Stomach (tissue), 9 donors: Measurements from ENCODE around the gene FSTL4. TPM values are rescaled to one million over a fixed set of nuclear protein-coding genes. Genes with fewer than 3 reads are reported as not detected.

Source experiments
- DNase-seq, 2 donors: peaks; one replicate each; pipeline versions ENCODE4 v3.0.0 to v3.0.0-alpha.2; 2013 to 2019
- H3K27ac ChIP-seq, 5 donors: fragments of 200-600 bp in 4 of 5; sonication (generic) in 4 of 5; one replicate each; pipeline ENCODE4 v1.5.1; 2013 to 2019; ENCODE audit warnings: mild to moderate bottlenecking in 1 of 5, moderate library complexity in 1 of 5
- H3K27me3 ChIP-seq, 3 donors: fragments of 200-600 bp; sonication (generic); one replicate each; pipeline ENCODE4 v1.5.1; 2017 to 2019; ENCODE audit warnings: mixed run types in 1 of 3
- H3K36me3 ChIP-seq, 4 donors: fragments of 200-600 bp; sonication (generic); 1 replicate in 3 of 4; 2 replicates in 1 of 4; pipeline ENCODE4 v1.5.1; 2016 to 2019
- H3K4me1 ChIP-seq, 4 donors: fragments of 200-600 bp; sonication (generic); one replicate each; pipeline ENCODE4 v1.5.1; 2016 to 2019
- H3K4me3 ChIP-seq, 4 donors: fragments of 200-600 bp; sonication (generic) in 3 of 4; one replicate each; pipeline ENCODE4 v1.5.1; 2016 to 2019; ENCODE audit warnings: mild to moderate bottlenecking in 1 of 4
- H3K9me3 ChIP-seq, 4 donors: fragments of 200-600 bp; sonication (generic); one replicate each; pipeline ENCODE4 v1.5.1; 2016 to 2019
- EP300 ChIP-seq: sonication (generic); formaldehyde crosslinking; IDR thresholded peaks from one replicate; pipeline ENCODE4 v1.6.1; 2017; ENCODE audit warnings: antibody characterized with exemption
- POLR2A ChIP-seq, 4 donors: fragments of 450-650 bp; IDR thresholded peaks; one replicate each; pipeline ENCODE4 v1.6.1; 2016; ENCODE audit warnings: antibody characterized with exemption in 4 of 4, control low read depth in 2 of 4, mild to moderate bottlenecking in 1 of 4, moderate library complexity in 1 of 4
- POLR2AphosphoS5 ChIP-seq, 3 donors: sonication (generic); formaldehyde crosslinking; IDR thresholded peaks; one replicate each; pipeline ENCODE4 v1.6.1; 2016; ENCODE audit warnings: antibody characterized with exemption in 3 of 3
- WGBS, 5 donors: extraction: QIAGEN DNeasy Blood & Tissue Kit in 3 of 5; methylation state at CpG; one replicate each; pipeline versions ENCODE4 v1.1.5 to v1.1.7; 2013 to 2018; 5-methylcytosine and 5-hydroxymethylcytosine counted together
- intact Hi-C: fragments of 100-400 bp; cut with DNase I; formaldehyde crosslinking; loops from one replicate; pipeline ENCODE4 v1.15.1; 2023; ENCODE audit warnings: low total_unique reads
- polyA plus RNA-seq, 3 donors: library from polyadenylated mRNA; stranded (reverse); fragments of 200-250 nt; gene quantifications; one replicate each; pipeline ENCODE4 v1.2.3, GENCODE V29; 2013
- total RNA-seq, 5 donors: library from RNA; depleted of rRNA; stranded (reverse); fragments of >200 nt; gene quantifications; one replicate each; pipeline versions ENCODE4 v1.1.0 to v1.2.3, GENCODE V29; 2014 to 2016
- TF ChIP-seq, protein P1 (sequence below), 7 experiments: fragments of 450-650 bp in 4 of 7; fragments of 200-600 bp in 3 of 7; sonication (generic) in 3 of 7; IDR thresholded peaks; one replicate each; pipeline ENCODE4 v1.5.1; 2016 to 2019; ENCODE audit warnings: antibody characterized with exemption in 7 of 7, control low read depth in 2 of 7, mild to moderate bottlenecking in 1 of 7
- donor health status: healthy with polysubstance abuse.
- donor health status: Bipolar disorder and iron deficiency.
- donor health status: healthy.

Gene FSTL4
- total and polyA plus RNA-seq, 8 donors: 0.37 to 0.55 TPM; not detected in 6

DNA sequence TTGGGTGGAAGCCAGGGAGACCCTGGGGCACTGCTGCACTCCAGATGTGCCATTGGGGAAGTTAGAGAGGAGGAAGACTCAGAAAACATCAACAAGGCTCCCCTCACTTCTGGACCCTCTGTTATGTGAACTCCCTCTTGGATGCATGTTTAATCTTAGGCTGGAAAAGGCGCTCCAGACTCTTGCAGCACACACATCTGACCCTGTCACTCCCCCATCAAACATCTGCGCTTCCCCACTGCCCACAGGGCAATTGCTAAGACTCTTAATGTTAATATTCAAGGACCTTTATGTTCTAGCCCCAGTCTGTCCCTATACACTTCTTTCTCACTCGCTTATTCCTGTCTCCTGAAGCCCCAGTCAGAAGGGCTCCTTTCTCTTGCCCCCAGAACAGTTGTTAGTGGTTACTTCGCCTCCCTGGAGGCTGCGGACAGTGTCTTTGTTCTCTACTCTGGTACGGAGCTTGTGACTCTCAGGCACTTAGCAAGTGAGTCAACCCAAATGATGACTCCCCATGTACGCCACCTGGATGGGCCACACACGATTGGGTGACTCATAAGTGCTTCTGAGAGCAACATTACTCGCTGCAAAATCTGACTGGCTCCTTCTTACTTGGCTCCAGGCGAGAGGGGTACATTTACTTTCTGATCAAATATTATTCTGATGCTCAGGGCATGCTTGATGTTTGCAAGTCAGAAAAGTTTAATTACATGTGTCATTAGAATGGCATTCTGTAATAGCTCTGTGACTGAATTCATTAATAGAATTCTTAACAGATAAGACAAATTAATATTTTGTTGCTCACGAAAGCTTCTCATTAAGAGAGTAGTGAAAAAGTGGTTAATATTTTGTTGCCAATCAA lies 366.9 kb downstream of the FSTL4 start:
- H3K4me3 ChIP-seq: no peak overlapping the region
- H3K36me3 ChIP-seq: no peaks in the 10 kb centered on the region
- peaks cover 0 to 11% (median 0%) of the 10 kb centered on the region in 4 donors for H3K4me1 ChIP-seq
- no peaks in the 10 kb centered on the region for H3K9me3 ChIP-seq
- no peak for TF ChIP-seq POLR2A (IDR thresholded peaks at IDR 0.05)
- no peak for TF ChIP-seq POLR2AphosphoS5 (IDR thresholded peaks at IDR 0.05)
- TF ChIP-seq, protein P1, sequence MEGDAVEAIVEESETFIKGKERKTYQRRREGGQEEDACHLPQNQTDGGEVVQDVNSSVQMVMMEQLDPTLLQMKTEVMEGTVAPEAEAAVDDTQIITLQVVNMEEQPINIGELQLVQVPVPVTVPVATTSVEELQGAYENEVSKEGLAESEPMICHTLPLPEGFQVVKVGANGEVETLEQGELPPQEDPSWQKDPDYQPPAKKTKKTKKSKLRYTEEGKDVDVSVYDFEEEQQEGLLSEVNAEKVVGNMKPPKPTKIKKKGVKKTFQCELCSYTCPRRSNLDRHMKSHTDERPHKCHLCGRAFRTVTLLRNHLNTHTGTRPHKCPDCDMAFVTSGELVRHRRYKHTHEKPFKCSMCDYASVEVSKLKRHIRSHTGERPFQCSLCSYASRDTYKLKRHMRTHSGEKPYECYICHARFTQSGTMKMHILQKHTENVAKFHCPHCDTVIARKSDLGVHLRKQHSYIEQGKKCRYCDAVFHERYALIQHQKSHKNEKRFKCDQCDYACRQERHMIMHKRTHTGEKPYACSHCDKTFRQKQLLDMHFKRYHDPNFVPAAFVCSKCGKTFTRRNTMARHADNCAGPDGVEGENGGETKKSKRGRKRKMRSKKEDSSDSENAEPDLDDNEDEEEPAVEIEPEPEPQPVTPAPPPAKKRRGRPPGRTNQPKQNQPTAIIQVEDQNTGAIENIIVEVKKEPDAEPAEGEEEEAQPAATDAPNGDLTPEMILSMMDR (IDR thresholded peaks at IDR 0.05): no peak
- no peak for TF ChIP-seq EP300
- no peaks in the 10 kb centered on the region for H3K27me3 ChIP-seq
- DNase-seq: peak in 1 of 2 donors; percentile 39
- H3K27ac ChIP-seq: no peak overlapping the region
- 64 to 69% (median 66%) methylated on average over 11 of the region's 11 CpGs for WGBS, 5 donors
- intact Hi-C loops: no loop called here

DNA sequence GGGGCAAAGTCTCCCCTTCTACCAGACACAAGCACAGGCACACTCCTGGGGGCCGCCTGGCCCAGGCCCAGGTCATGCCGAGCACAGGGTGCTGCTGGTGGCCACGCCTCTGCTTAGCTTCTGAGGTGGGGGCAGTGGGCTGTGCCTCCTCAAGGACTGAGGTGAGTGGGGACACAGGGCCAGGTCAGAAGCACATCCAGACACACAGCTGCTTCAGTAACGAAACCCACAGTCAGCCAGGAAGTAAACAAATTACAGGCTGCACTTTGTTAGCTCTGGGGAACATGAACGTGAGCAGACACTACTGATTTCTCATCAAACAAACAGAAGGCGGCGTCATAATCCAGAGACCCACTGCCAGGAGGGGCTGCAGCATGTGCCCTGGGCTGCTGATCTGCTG lies 368.1 kb downstream of the FSTL4 start:
- H3K4me1 ChIP-seq: peaks cover 0 to 4% (median 0%) of the 10 kb centered on the region in 4 donors
- H3K36me3 ChIP-seq: no peaks in the 10 kb centered on the region
- TF ChIP-seq POLR2AphosphoS5 (IDR thresholded peaks at IDR 0.05) (no peak), POLR2A (IDR thresholded peaks at IDR 0.05) (no peak), EP300 (no peak)
- TF ChIP-seq, protein P1 (IDR thresholded peaks at IDR 0.05): no peak
- no peak overlapping the region for H3K27ac ChIP-seq
- DNase-seq: peak in 1 of 2 donors; percentile 65
- no peaks in the 10 kb centered on the region for H3K27me3 ChIP-seq
- intact Hi-C loops: no loop called here
- no peaks in the 10 kb centered on the region for H3K9me3 ChIP-seq
- 21 to 44% (median 42%) methylated on average over 3 to 7 of the region's 7 CpGs for WGBS, 5 donors
- H3K4me3 ChIP-seq: no peak overlapping the region

DNA sequence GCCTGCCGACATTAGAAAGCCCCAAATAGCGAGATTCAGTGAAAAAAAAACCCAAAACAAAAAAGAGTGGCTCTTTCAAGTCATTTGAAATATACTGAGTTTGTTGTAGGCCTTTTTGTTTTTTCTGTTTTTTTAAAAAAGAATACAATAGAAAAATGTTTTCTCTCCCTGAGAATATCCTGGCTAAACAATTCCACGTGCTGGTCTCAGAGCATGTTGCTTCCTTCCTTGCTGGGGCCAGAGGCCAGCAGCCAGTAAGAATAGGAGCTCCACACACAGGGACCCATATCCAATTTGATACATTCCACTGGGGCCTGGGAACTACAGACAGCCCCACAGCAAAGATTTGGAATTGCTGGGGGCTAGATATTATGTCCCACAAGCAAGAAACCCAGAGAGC lies 369.1 kb downstream of the FSTL4 start:
- Histone ChIP-seq H3K27me3 (peaks cover 0 to 5% (median 0%) of the 10 kb centered on the region in 3 donors), H3K36me3 (no peaks in the 10 kb centered on the region), H3K27ac (no peak overlapping the region), H3K9me3 (no peaks in the 10 kb centered on the region), H3K4me3 (no peak overlapping the region), H3K4me1 (no peaks in the 10 kb centered on the region)
- TF ChIP-seq, protein P1 (IDR thresholded peaks at IDR 0.05): no peak
- TF ChIP-seq POLR2A (IDR thresholded peaks at IDR 0.05) (no peak), POLR2AphosphoS5 (IDR thresholded peaks at IDR 0.05) (no peak), EP300 (no peak)
- no peak for DNase-seq
- intact Hi-C loops: no loop called here
- WGBS, 5 donors: 82 to 90% (median 88%) methylated on average over 3 of the region's 3 CpGs

DNA sequence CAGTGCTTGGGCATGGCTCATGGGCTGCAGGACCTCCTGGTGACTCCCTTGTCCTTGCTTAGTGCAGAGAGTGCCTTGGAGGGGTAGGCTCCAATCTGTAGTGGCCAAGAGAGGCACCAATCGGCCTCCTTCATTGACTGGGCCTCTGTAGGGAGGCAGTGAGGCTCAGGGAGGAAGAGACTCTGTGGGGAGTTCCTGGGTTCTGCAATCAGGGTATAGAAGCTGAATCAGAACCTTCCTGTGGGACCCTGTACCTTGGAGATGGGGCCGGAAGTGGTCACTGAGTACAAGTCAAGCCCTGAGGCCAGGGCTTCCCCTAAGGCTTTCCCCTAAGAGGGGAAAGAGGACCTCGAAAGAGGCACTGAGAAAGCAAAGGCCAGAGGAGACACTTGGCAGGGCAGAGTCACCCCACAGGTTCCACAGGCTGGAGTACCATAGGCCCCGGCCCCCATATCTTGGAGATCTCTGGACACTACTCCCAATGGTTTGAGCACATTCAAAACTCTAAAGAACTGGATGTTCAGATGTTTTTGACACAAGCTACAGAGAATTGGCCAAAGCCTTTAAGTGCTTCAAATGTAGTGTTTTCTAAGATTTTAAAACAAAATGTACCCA lies 370.0 kb downstream of the FSTL4 start:
- Histone ChIP-seq H3K9me3 (no peaks in the 10 kb centered on the region), H3K27me3 (peaks cover 0 to 5% (median 0%) of the 10 kb centered on the region in 3 donors), H3K4me3 (no peak overlapping the region), H3K36me3 (no peaks in the 10 kb centered on the region), H3K27ac (no peak overlapping the region), H3K4me1 (no peaks in the 10 kb centered on the region)
- TF ChIP-seq, protein P1 (IDR thresholded peaks at IDR 0.05): no peak
- TF ChIP-seq POLR2A (IDR thresholded peaks at IDR 0.05): no peak
- no peak for TF ChIP-seq EP300
- TF ChIP-seq POLR2AphosphoS5 (IDR thresholded peaks at IDR 0.05): no peak
- intact Hi-C loops: no loop called here
- no peak for DNase-seq
- WGBS, 5 donors: 67 to 93% (median 81%) methylated on average over 4 of the region's 4 CpGs
